ENCODE results near the gene GAGE10. TPM values are rescaled to one million over a fixed set of nuclear protein-coding genes. Genes with fewer than 3 reads are reported as not detected.

Gene GAGE10
- total RNA-seq, result not detected
- long read RNA-seq, result 0 reads

- intact Hi-C loops (cut with DNase I), result no loop called here
- no peak for ATAC-seq
- DNase-seq (ENCODE audit: missing footprints), result no peak
These were observed at the start of gene GAGE10 for GRCh38 chrX:49303346-49303745. GAGE10 (plus strand) TSS chrX:49303646; CDS start chrX:49304860, 1,214 bp downstream.

GRCh38 chrX:49254639-49255038 lies 48.8 kb upstream of the GAGE10 start:
- ATAC-seq, result no peak
- intact Hi-C loops (cut with DNase I), result no loop called here
- DNase-seq (ENCODE audit: missing footprints), result no peak

- no peak for DNase-seq (ENCODE audit: missing footprints)
- ATAC-seq, result no peak
- intact Hi-C loops (cut with DNase I), result no loop called here
These were observed 47.0 kb upstream of the GAGE10 start for GRCh38 chrX:49256268-49256995.

GRCh38 chrX:49257074-49257790 lies 46.2 kb upstream of the GAGE10 start:
- ATAC-seq (no peak), DNase-seq (ENCODE audit: missing footprints) (no peak)
- intact Hi-C loops (cut with DNase I), result no loop called here

- ATAC-seq (no peak), DNase-seq (ENCODE audit: missing footprints) (no peak)
These were observed 45.3 kb upstream of the GAGE10 start for GRCh38 chrX:49257846-49258748.

GRCh38 chrX:49258749-49259124 lies 44.7 kb upstream of the GAGE10 start:
- no peak for ATAC-seq
- intact Hi-C loops (cut with DNase I), result no loop called here
- no peak for DNase-seq (ENCODE audit: missing footprints)

More at GRCh38 chrX:49257846-49258748, 45.3 kb upstream of the GAGE10 start:
- intact Hi-C loops (cut with DNase I), result no loop called here

- DNase-seq (ENCODE audit: missing footprints) (no peak), ATAC-seq (no peak)
- intact Hi-C loops (cut with DNase I), result no loop called here
These were observed 43.0 kb upstream of the GAGE10 start for GRCh38 chrX:49260221-49260985.

- intact Hi-C loops (cut with DNase I), result no loop called here
These were observed 40.8 kb upstream of the GAGE10 start for GRCh38 chrX:49262603-49263002.

GRCh38 chrX:49263631-49264030 lies 39.8 kb upstream of the GAGE10 start:
- ATAC-seq (no peak), DNase-seq (ENCODE audit: missing footprints) (no peak)
- intact Hi-C loops (cut with DNase I), result no loop called here

More at GRCh38 chrX:49262603-49263002, 40.8 kb upstream of the GAGE10 start:
- ATAC-seq (no peak), DNase-seq (ENCODE audit: missing footprints) (no peak)

GRCh38 chrX:49264460-49264859 lies 39.0 kb upstream of the GAGE10 start, which contains the start of gene FOXP3:
FOXP3 (minus strand) TSS chrX:49264710; CDS start chrX:49258505, 6,205 bp downstream.
- DNase-seq (ENCODE audit: missing footprints), result no peak
- intact Hi-C loops (cut with DNase I), result no loop called here

GRCh38 chrX:49266523-49267445 lies 36.7 kb upstream of the GAGE10 start:
- no peak for ATAC-seq
- intact Hi-C loops (cut with DNase I), result loop anchor here (5.0 kb wide), 1 partner anchor 64 kb away; the partner anchor contains the start of gene SYP
- DNase-seq (ENCODE audit: missing footprints), result no peak

More at GRCh38 chrX:49264460-49264859, 39.0 kb upstream of the GAGE10 start, which contains the start of gene FOXP3:
- ATAC-seq, result no peak

GRCh38 chrX:49268702-49269009 lies 34.8 kb upstream of the GAGE10 start:
- DNase-seq (ENCODE audit: missing footprints) (no peak), ATAC-seq (no peak)
- intact Hi-C loops (cut with DNase I), result loop anchor here (2.0 to 5.0 kb wide), 2 partner anchors 34 to 66 kb away; partner anchors contain the start of genes CCDC22 and SYP

GRCh38 chrX:49269010-49269766 lies 34.3 kb upstream of the GAGE10 start:
- intact Hi-C loops (cut with DNase I), result loop anchor here (2.0 to 5.0 kb wide), 2 partner anchors 34 to 67 kb away; partner anchors contain the start of genes CCDC22 and SYP
- ATAC-seq (peak; percentile 96), DNase-seq (ENCODE audit: missing footprints) (peak; percentile 98)

- peak; percentile 18 for ATAC-seq
- intact Hi-C loops (cut with DNase I), result loop anchor here (2.0 to 5.0 kb wide), 2 partner anchors 35 to 68 kb away; partner anchors contain the start of genes CCDC22 and SYP
- DNase-seq (ENCODE audit: missing footprints), result no peak
These were observed 33.6 kb upstream of the GAGE10 start, which contains the start of gene PPP1R3F for GRCh38 chrX:49269767-49270248. PPP1R3F (plus strand) TSS chrX:49269793; CDS start chrX:49269870, 77 bp downstream.

GRCh38 chrX:49270249-49270921 lies 33.1 kb upstream of the GAGE10 start:
- intact Hi-C loops (cut with DNase I), result no loop called here
- ATAC-seq (no peak), DNase-seq (ENCODE audit: missing footprints) (no peak)

- no peak for ATAC-seq
- intact Hi-C loops (cut with DNase I), result no loop called here
These were observed 32.1 kb upstream of the GAGE10 start for GRCh38 chrX:49271341-49271740.

More at GRCh38 chrX:49271341-49271740, 32.1 kb upstream of the GAGE10 start:
- no peak for DNase-seq (ENCODE audit: missing footprints)
